Lower lobe of right lung (tissue), 2 donors: ENCODE measurements around the gene HNF1B. TPM values are rescaled to one million over a fixed set of nuclear protein-coding genes. Genes with fewer than 3 reads are reported as not detected.
"Not testable (repeated sequence)": the region's sequence is repeated elsewhere in the genome, so short reads cannot be mapped to it uniquely, and the experiment has no call there.

Experiments
- ATAC-seq, 2 donors: fragments of 200-7000 bp; cut with Tn5 transposase; one replicate each; pipeline ENCODE4 v1.9.1; 2020 to 2022; ENCODE audit warnings: mild to moderate bottlenecking in 2 of 2, moderate library complexity in 2 of 2
- DNase-seq: peaks from one replicate; pipeline ENCODE4 v3.0.0-alpha.2; 2020
- H3K27ac ChIP-seq: fragments of 200-600 bp; one replicate; pipeline ENCODE4 v1.8.0; 2022
- H3K27me3 ChIP-seq: fragments of 200-600 bp; one replicate; pipeline ENCODE4 v1.8.0; 2022; ENCODE audit warnings: low read depth
- H3K36me3 ChIP-seq: fragments of 200-600 bp; one replicate; pipeline ENCODE4 v1.8.0; 2022; ENCODE audit warnings: mild to moderate bottlenecking
- H3K4me1 ChIP-seq: fragments of 200-600 bp; one replicate; pipeline ENCODE4 v1.8.0; 2022
- H3K4me3 ChIP-seq: fragments of 200-600 bp; one replicate; pipeline ENCODE4 v1.8.0; 2022; ENCODE audit warnings: mild to moderate bottlenecking
- H3K9me3 ChIP-seq: fragments of 200-600 bp; one replicate; pipeline ENCODE4 v1.8.0; 2022
- intact Hi-C: fragments of 100-400 bp; cut with DNase I; formaldehyde crosslinking; loops from one replicate; pipeline ENCODE4 v1.11.0; 2022
- total RNA-seq: library from RNA; stranded (reverse); fragmentation: NEBNext Ultra II Directional; extraction: Animal tissue kit (Norgen Biotek cat#: 25700); gene quantifications from one replicate; pipeline ENCODE4 v1.2.1, GENCODE V29; 2021
- TF ChIP-seq, protein P1 (sequence below): fragments of 200-600 bp; IDR thresholded peaks from one replicate; pipeline ENCODE4 v1.8.0; 2022; ENCODE audit warnings: antibody characterized with exemption, mild to moderate bottlenecking
- donor health status: DM: no; HTN: yes; CAD: no; lungs with severe emphysema.

The HNF1B gene
- total RNA-seq, 1 donor from 2014 or later = 15.2 TPM

DNA sequence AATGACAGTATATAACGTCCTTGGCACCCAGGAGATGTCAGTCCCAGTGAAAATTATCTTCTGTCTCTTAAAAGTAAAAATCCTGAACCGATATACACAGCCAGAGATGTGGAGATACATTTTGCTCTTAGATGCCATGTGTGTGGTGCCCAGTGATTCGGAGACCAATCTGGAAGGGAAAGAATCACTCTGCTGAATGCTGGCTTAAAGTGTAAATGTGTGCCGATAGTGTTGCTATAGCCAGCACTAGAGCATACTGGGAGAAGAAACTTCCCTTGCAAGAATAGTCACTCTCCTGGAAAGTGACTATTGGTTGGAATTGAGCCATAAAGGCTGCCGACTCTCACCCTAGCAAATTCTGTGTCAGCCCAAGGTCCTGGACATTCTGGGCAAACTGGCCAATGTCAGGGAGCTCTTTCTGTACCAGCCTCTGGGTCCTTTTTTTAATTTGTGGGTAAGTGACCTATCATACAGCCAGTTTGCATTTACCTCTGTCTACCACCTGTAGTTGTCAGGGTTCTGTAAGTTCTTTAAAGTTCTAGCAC is 44.2 kb upstream of the HNF1B start:
- H3K27ac ChIP-seq = no peak overlapping the region
- H3K9me3 ChIP-seq = no peaks in the 10 kb centered on the region
- intact Hi-C loops = no loop called here
- H3K4me3 ChIP-seq = no peak overlapping the region
- peaks cover 52% of the 10 kb centered on the region for H3K27me3 ChIP-seq
- DNase-seq (no peak), ATAC-seq (no peak)
- no peaks in the 10 kb centered on the region for H3K36me3 ChIP-seq
- TF ChIP-seq, protein P1, sequence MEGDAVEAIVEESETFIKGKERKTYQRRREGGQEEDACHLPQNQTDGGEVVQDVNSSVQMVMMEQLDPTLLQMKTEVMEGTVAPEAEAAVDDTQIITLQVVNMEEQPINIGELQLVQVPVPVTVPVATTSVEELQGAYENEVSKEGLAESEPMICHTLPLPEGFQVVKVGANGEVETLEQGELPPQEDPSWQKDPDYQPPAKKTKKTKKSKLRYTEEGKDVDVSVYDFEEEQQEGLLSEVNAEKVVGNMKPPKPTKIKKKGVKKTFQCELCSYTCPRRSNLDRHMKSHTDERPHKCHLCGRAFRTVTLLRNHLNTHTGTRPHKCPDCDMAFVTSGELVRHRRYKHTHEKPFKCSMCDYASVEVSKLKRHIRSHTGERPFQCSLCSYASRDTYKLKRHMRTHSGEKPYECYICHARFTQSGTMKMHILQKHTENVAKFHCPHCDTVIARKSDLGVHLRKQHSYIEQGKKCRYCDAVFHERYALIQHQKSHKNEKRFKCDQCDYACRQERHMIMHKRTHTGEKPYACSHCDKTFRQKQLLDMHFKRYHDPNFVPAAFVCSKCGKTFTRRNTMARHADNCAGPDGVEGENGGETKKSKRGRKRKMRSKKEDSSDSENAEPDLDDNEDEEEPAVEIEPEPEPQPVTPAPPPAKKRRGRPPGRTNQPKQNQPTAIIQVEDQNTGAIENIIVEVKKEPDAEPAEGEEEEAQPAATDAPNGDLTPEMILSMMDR = no peak
- H3K4me1 ChIP-seq = no peaks in the 10 kb centered on the region

DNA sequence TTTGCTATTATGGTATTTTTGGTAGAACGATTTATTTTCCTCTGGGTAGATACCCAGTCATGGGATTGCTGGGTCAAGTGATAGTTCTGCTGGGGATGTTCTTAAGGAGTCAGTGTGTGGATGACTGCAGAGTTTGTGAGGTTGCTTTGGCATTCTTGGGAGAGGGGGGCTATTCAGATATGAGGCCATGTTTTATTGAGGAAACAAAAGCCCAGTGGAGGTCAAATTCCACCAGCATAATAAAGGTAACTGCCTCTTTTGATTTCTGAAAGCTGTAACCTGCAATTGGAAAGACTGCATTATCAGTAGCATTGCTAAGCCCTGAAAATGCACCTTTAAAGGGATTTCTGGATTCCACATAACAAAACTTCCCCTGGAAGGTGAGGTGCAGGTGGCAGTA is 43.7 kb upstream of the HNF1B start:
- no peak overlapping the region for H3K27ac ChIP-seq
- DNase-seq = no peak
- H3K4me1 ChIP-seq = no peaks in the 10 kb centered on the region
- intact Hi-C loops = no loop called here
- no peak for ATAC-seq
- H3K4me3 ChIP-seq = no peak overlapping the region
- peaks cover 51% of the 10 kb centered on the region for H3K27me3 ChIP-seq
- TF ChIP-seq, protein P1 = no peak
- no peaks in the 10 kb centered on the region for H3K9me3 ChIP-seq
- no peaks in the 10 kb centered on the region for H3K36me3 ChIP-seq

DNA sequence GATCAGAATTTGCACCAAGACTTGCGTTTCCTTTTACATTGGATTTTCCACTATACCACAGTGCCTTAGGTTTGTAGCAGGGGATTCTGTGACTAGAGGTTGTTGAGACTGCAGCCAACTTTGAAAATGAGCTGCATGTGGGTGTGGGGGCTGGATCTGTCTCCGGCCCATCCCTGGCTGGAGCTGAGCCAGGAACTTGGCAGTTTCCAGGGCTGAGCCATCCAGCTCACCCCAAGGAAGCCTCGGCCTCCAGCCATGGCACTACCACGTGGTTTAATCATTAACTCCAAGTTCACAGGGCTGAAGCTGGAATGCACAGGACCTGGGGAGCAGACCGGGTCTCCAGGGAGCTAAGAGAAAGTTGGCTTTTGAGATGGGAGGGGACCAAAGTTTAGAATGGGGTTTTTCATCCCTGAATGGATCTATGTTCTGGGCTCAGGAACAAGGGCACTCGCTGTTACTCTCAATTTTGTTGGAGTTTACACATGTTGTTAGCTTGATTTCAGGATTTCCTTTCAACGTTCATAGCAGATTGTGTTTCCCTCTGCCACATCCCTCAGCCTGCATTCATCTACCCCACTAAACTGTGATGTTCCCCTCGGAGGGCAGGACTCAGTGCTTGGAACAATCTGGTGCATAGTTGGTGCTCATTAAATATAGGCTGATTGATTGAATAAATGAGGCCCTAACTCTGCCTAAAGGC is 42.3 kb upstream of the HNF1B start:
- no peaks in the 10 kb centered on the region for H3K4me1 ChIP-seq
- intact Hi-C loops = no loop called here
- ATAC-seq (peak in 1 of 2 donors; percentile 23), DNase-seq (no peak)
- no peak overlapping the region for H3K27ac ChIP-seq
- H3K4me3 ChIP-seq = no peak overlapping the region
- no peaks in the 10 kb centered on the region for H3K36me3 ChIP-seq
- peaks cover 48% of the 10 kb centered on the region for H3K27me3 ChIP-seq
- TF ChIP-seq, protein P1 = no peak
- H3K9me3 ChIP-seq = no peaks in the 10 kb centered on the region

DNA sequence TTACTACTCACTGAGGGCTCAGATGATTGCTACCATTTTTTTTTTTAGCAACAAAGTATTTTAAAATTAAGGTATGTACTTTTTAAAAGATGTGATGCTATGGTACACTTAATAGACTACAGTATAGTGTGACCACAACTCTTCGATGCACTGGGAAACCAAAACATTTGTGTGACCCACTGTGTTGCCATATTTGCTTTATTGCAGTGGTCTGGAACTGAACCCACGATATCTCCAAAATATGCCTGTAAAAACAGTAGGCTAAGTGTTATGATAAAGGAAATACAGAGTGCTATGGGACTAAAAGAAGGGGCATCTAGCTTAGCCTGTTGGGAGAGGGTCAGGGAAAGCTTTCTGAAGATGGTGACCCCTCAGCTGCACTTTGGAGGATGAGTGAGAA is 41.6 kb upstream of the HNF1B start:
- Histone ChIP-seq H3K4me1 (no peaks in the 10 kb centered on the region), H3K9me3 (no peaks in the 10 kb centered on the region), H3K36me3 (no peaks in the 10 kb centered on the region), H3K27me3 (peaks cover 40% of the 10 kb centered on the region), H3K4me3 (no peak overlapping the region), H3K27ac (no peak overlapping the region)
- DNase-seq = no peak
- TF ChIP-seq, protein P1 = no peak
- ATAC-seq = no peak
- intact Hi-C loops = no loop called here

DNA sequence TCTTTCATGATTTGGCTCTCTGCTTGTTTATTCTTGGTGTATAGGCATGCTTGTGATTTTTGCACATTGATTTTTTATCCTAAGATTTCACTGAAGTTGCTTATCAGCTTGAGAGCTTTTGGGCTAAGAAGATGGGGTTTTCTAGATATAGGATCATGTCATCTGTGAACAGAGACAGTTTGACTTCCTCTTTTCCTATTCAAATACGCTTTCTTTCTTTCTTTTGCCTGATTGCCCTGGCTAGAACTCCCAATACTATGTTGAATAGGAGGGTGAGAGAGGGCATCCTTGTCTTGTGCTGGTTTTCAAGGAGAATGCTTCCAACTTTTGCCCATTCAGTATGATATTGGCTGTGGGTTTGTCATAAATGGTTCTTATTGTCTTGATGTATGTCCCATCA is 37.6 kb upstream of the HNF1B start:
- H3K36me3 ChIP-seq, intact Hi-C loops, DNase-seq, H3K9me3 ChIP-seq, H3K27ac ChIP-seq, H3K4me3 ChIP-seq, H3K4me1 ChIP-seq, ATAC-seq, H3K27me3 ChIP-seq: not testable (repeated sequence)

DNA sequence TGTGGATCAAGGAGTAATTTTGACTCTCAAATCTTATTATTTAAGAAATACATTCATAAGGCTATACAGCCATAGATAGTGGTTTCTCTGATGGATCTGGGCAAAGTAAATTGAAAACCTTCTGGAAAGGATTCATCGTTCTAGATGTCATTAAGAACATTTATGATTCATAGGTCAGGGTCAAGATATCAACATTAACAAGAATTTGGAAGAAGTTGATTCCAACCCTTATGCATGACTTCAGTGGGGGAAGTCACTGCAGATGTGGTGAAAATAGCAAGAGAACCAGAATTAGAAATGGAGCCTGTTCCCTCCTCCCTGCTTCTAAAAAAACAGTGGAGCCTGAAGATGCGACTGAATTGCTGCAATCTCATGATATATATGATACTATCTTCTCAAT is 36.6 kb upstream of the HNF1B start:
- H3K27ac ChIP-seq = no peak overlapping the region
- TF ChIP-seq, protein P1 = no peak
- no peak overlapping the region for H3K4me3 ChIP-seq
- H3K9me3 ChIP-seq = no peaks in the 10 kb centered on the region
- ATAC-seq (no peak), DNase-seq (no peak)
- no peaks in the 10 kb centered on the region for H3K36me3 ChIP-seq
- intact Hi-C loops = no loop called here
- H3K27me3 ChIP-seq = peaks cover 8% of the 10 kb centered on the region
- no peaks in the 10 kb centered on the region for H3K4me1 ChIP-seq
